Aorta (tissue), 5 donors: ENCODE measurements around the gene SLF1. TPM values are rescaled to one million over a fixed set of nuclear protein-coding genes. Genes with fewer than 3 reads are reported as not detected.

ENCODE experiments used
- ATAC-seq: fragments of 200-7000 bp; cut with Tn5 transposase; one replicate; pipeline ENCODE4 v1.9.1; 2022; ENCODE audit warnings: moderate library complexity; ENCODE audit not compliant: low FRiP score
- DNase-seq, 2 donors: peaks; one replicate each; pipeline ENCODE4 v3.0.0-alpha.2; 2020
- H3K27ac ChIP-seq, 2 donors: one replicate each; pipeline ENCODE4 v1.5.1; 2013; ENCODE audit warnings: low read length in 2 of 2, mild to moderate bottlenecking in 2 of 2, moderate library complexity in 2 of 2, control low read depth in 1 of 2, inconsistent platforms in 1 of 2, low read depth in 1 of 2
- H3K27me3 ChIP-seq, 2 donors: one replicate each; pipeline ENCODE4 v1.6.1; 2013; ENCODE audit warnings: control low read depth in 1 of 2, low read length in 1 of 2, mild to moderate bottlenecking in 1 of 2, moderate library complexity in 1 of 2; ENCODE audit not compliant: insufficient read depth in 2 of 2, control insufficient read depth in 1 of 2
- H3K36me3 ChIP-seq, 2 donors: one replicate each; pipeline ENCODE4 v1.6.1; 2013; ENCODE audit warnings: control low read depth in 1 of 2, low read length in 1 of 2, mild to moderate bottlenecking in 1 of 2; ENCODE audit not compliant: insufficient read depth in 2 of 2, control insufficient read depth in 1 of 2
- H3K4me1 ChIP-seq, 2 donors: one replicate each; pipeline ENCODE4 v1.6.1; 2013; ENCODE audit warnings: low read length in 2 of 2, control low read depth in 1 of 2, mild to moderate bottlenecking in 1 of 2, moderate library complexity in 1 of 2; ENCODE audit not compliant: insufficient read depth in 2 of 2, control insufficient read depth in 1 of 2
- H3K4me3 ChIP-seq, 2 donors: one replicate each; pipeline ENCODE4 v1.5.1; 2013; ENCODE audit warnings: low read length in 2 of 2, control low read depth in 1 of 2, mild to moderate bottlenecking in 1 of 2
- H3K9me3 ChIP-seq: one replicate; pipeline ENCODE4 v1.6.1; 2013; ENCODE audit warnings: mild to moderate bottlenecking, low read length; ENCODE audit not compliant: control insufficient read depth
- WGBS, 2 donors: extraction: QIAGEN DNeasy Blood & Tissue Kit; methylation state at CpG; one replicate each; pipeline ENCODE4 v1.1.7; 2013; 5-methylcytosine and 5-hydroxymethylcytosine counted together
- intact Hi-C, 2 donors: fragments of 100-400 bp; cut with DNase I; formaldehyde crosslinking; loops; one replicate each; pipeline versions ENCODE4 v1.14.2 to v1.15.0; 2022
- polyA plus RNA-seq, 2 donors: library from polyadenylated mRNA; stranded (reverse); fragments of 200-250 nt; gene quantifications; one replicate each; pipeline ENCODE4 v1.2.3, GENCODE V29; 2013
- total RNA-seq, 2 donors: library from RNA; stranded (reverse); fragmentation: NEBNext Ultra II Directional; extraction: Animal tissue kit (Norgen Biotek cat#: 25700); gene quantifications; one replicate each; pipeline ENCODE4 v1.2.1, GENCODE V29; 2021
- donor health status: healthy with polysubstance abuse.
- donor health status: Bipolar disorder and iron deficiency.
- donor health status: DM: no; HTN: no; CAD: no.
- donor health status: DM: no; HTN: no; CAD: no.
- donor health status: DM: yes; HTN: yes; CAD: no.

Gene SLF1
- total and polyA plus RNA-seq, 4 donors, result 2.1 to 6.1 (median 3.5) TPM

DNA sequence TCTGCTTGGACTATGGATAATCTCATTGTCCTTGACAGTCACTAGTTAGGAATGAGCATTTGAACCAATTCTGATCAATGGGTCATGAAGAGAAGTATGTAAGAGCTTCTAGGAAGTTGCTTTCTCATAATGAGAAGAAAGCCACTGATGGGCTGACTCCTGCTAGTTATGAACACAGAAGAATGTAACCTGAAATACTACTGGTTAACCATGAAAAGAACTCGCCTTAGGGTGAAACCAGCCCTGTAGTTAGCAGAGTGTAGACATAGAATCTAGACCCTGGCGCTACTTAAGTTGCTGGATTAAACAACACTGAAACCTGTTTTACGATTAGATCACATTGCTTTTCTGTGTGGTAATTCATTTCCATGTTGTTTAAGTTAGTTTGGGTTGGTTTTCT, 26.6 kb downstream of the SLF1 start:
- ATAC-seq, result no peak
- DNase-seq, result no peak
- WGBS, 2 donors, result 96 to 98% methylated on average over 3 of the region's 3 CpGs
- H3K9me3 ChIP-seq, result no peaks in the 10 kb centered on the region
- H3K4me1 ChIP-seq, result no peaks in the 10 kb centered on the region
- H3K4me3 ChIP-seq, result no peak overlapping the region
- no peaks in the 10 kb centered on the region for H3K36me3 ChIP-seq
- H3K27me3 ChIP-seq, result no peaks in the 10 kb centered on the region
- H3K27ac ChIP-seq, result no peak overlapping the region
- intact Hi-C loops, result no loop called here

DNA sequence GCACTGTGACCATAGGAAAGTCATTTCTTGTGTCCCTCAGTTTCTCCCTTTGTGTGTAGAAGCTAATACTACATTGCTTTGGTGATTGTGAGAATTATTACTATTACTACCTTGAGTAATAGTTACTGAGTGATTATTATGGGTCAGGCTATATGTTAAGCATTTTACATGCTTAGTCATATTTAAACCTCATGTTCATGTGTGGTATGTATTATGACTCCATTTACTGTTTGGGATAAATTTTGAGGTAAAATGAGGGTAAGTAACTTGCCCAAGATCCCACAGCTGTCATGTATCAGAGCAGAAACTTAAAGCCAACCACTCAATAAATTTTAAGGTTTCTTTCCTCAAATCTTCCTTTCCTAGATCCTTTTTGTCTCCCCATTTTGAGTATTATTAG, 28.3 kb downstream of the SLF1 start:
- Histone ChIP-seq H3K4me3 (no peak overlapping the region), H3K27me3 (no peaks in the 10 kb centered on the region), H3K27ac (no peak overlapping the region), H3K36me3 (no peaks in the 10 kb centered on the region), H3K9me3 (no peaks in the 10 kb centered on the region), H3K4me1 (no peaks in the 10 kb centered on the region)
- intact Hi-C loops, result no loop called here
- DNase-seq (no peak), ATAC-seq (no peak)

DNA sequence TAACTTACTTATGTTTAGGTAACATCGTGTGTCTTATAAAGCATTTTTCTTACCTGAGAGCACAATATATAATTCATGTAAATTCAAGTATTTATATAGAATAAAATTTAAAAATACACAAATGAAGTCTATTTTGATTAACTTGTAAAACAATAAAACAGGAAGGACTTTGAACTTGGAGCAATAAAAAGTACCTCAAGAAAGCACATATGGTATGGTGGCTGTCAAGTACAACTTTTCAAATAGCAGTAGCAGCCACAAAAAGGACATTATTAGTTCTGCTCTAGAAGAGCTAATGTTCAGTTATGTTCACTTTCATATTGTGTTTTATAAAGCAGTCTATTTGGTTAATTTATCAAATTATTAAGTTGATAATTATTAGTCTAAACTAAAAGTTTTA, 31.4 kb downstream of the SLF1 start:
- ATAC-seq, result no peak
- WGBS, 2 donors, result 95 to 97% methylated on average over 1 of the region's 1 CpG
- Histone ChIP-seq H3K27me3 (no peaks in the 10 kb centered on the region), H3K4me3 (no peak overlapping the region), H3K36me3 (no peaks in the 10 kb centered on the region), H3K27ac (no peak overlapping the region), H3K9me3 (no peaks in the 10 kb centered on the region), H3K4me1 (no peaks in the 10 kb centered on the region)
- DNase-seq, result no peak
- intact Hi-C loops, result no loop called here

DNA sequence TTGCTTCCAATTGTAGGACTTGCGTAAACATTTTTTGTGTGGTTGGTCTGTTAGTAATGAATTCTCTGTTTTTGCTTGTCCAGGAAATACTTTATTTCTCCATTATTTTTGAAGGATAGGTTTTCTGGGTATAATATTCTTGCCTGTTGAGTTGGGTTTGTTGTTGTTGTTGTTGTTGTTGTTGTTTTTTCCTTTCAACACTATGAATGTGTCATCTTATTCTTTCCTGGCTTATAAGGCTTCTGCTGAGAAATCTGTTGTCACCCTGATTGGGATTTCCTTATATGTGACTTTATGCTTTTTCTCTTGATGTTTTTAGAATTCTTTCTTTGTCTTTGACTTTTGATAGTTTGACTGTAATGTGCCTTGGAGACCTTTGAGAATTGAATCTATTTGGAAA, 39.8 kb downstream of the SLF1 start:
- H3K9me3 ChIP-seq, result no peaks in the 10 kb centered on the region
- no peaks in the 10 kb centered on the region for H3K27me3 ChIP-seq
- ATAC-seq, result no peak
- H3K27ac ChIP-seq, result no peak overlapping the region
- no peak for DNase-seq
- no peak overlapping the region for H3K4me3 ChIP-seq
- no peaks in the 10 kb centered on the region for H3K36me3 ChIP-seq
- WGBS, 2 donors, result 95 to 97% methylated on average over 1 of the region's 1 CpG
- intact Hi-C loops, result no loop called here
- no peaks in the 10 kb centered on the region for H3K4me1 ChIP-seq

DNA sequence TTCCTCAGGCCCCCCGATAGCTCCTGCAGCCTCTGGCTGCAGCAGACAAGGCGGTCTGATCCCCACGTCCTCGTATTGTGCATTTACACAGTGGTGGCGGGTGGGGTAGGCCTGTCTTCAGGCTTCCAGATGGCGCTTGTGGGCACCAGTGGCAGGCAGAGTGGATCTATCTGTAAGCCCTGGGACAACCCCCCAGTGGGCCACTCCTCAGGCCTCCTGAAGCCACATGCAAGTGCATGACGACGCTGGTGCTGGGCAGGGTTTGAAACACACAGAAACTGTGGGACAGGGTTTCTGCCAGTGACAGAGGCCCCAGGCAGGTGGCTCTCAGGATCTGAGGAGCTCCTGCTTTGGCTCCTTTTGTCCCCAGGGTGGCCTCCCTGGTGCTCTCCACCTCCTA, 42.0 kb downstream of the SLF1 start:
- ATAC-seq (no peak), DNase-seq (no peak)
- no peak overlapping the region for H3K27ac ChIP-seq
- no peaks in the 10 kb centered on the region for H3K9me3 ChIP-seq
- H3K4me3 ChIP-seq, result no peak overlapping the region
- no peaks in the 10 kb centered on the region for H3K4me1 ChIP-seq
- intact Hi-C loops, result no loop called here
- WGBS, 2 donors, result 98% methylated on average over 8 of the region's 8 CpGs
- H3K36me3 ChIP-seq, result no peaks in the 10 kb centered on the region
- no peaks in the 10 kb centered on the region for H3K27me3 ChIP-seq

DNA sequence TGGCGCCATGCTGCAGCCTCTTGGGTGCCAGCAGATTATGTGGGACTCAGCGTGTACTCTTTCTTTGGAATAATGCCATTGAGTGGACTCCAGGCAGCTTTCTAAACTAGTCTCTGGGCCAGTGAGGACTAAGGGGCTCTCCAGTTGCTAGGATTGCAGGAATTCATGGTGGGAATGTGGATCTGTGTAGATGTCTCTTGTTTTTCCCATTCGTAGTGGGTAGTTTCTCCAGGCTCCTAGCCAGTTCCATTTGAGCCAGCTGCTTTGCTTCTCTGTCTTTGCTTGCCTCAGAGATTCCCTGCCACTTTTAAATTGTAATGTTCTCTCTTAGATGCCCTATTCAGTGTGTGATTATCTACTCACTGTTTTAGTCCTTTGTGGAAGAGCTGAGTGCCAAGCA, 42.6 kb downstream of the SLF1 start:
- no peaks in the 10 kb centered on the region for H3K27me3 ChIP-seq
- intact Hi-C loops, result no loop called here
- no peaks in the 10 kb centered on the region for H3K4me1 ChIP-seq
- 73 to 77% methylated on average over 3 of the region's 3 CpGs for WGBS, 2 donors
- no peak overlapping the region for H3K27ac ChIP-seq
- no peak for DNase-seq
- no peak overlapping the region for H3K4me3 ChIP-seq
- ATAC-seq, result no peak
- no peaks in the 10 kb centered on the region for H3K9me3 ChIP-seq
- H3K36me3 ChIP-seq, result no peaks in the 10 kb centered on the region

DNA sequence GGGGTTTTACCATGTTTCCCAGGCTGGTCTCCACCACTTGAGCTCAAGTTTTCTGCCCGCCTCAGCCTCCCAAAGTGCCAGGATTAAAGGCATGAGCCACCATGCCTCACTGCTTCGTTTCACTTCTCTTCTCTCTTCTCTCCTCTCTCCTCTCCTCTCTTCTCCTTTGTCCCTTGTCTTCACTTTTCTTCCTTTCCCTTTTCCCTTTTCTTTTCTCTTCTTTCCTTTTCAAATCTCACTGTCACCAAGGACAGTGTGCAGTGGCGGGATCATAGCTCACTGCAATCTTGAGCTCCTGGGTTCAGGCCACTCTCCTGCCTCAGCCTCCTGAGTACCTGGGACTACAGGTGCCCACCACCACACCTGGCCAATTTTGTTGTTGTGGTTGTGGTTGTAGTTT, 49.5 kb downstream of the SLF1 start:
- DNase-seq, result no peak
- no peak overlapping the region for H3K4me3 ChIP-seq
- no peaks in the 10 kb centered on the region for H3K9me3 ChIP-seq
- H3K27ac ChIP-seq, result no peak overlapping the region
- no peaks in the 10 kb centered on the region for H3K27me3 ChIP-seq
- 97 to 99% methylated on average over 3 of the region's 3 CpGs for WGBS, 2 donors
- intact Hi-C loops, result no loop called here
- H3K4me1 ChIP-seq, result no peaks in the 10 kb centered on the region
- ATAC-seq, result no peak
- H3K36me3 ChIP-seq, result no peaks in the 10 kb centered on the region

DNA sequence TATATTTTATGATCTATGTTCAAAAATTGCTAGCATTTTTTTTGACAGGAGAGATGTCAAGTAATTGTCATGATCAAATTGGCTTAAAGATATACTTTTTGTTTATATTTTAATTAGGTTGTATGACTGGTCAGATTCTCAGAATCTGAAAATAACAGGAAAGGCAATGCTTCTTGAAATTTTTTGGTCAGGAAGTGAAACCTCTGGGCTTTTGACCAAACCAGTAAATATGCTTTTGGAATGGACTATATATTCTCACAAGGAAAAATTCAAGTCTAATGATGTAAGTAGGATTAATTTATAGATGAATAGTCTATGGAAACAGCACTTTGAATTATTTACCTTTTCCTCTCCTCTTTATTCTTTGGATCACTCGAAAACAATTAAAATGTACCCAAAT, 52.3 kb downstream of the SLF1 start:
- Histone ChIP-seq H3K4me1 (no peaks in the 10 kb centered on the region), H3K27me3 (no peaks in the 10 kb centered on the region), H3K9me3 (no peaks in the 10 kb centered on the region), H3K36me3 (peaks cover 0 to 2% of the 10 kb centered on the region in 2 donors), H3K27ac (no peak overlapping the region), H3K4me3 (no peak overlapping the region)
- 91 to 96% methylated on average over 1 of the region's 1 CpG for WGBS, 2 donors
- DNase-seq (no peak), ATAC-seq (no peak)
- intact Hi-C loops, result no loop called here

DNA sequence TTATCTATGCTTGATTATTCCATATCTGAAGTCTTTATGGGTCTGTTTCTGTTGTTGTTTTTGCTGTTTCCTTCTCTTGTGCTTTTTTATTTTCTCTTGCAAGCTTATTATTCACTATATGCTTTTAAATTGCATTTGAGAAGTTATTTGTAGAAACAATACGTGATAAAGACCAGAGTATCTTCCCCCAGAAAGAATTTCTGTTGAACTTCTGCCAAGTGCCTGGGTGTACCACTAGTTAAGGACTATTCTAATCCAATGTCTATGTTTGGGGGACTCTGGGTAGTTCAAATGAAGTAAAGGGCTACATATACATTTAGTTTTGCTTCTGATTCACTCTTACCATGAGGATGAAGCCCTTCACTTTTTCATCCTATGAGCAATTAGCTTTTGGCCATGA, 54.3 kb downstream of the SLF1 start:
- Histone ChIP-seq H3K27ac (no peak overlapping the region), H3K4me3 (no peak overlapping the region), H3K9me3 (no peaks in the 10 kb centered on the region), H3K36me3 (peaks cover 0 to 7% of the 10 kb centered on the region in 2 donors), H3K4me1 (no peaks in the 10 kb centered on the region), H3K27me3 (no peaks in the 10 kb centered on the region)
- WGBS, 2 donors, result 66 to 72% methylated on average over 1 of the region's 1 CpG
- DNase-seq (no peak), ATAC-seq (no peak)
- intact Hi-C loops, result no loop called here
